ENCODE measurements around the gene RAB6B. TPM values are rescaled to one million over a fixed set of nuclear protein-coding genes. Genes with fewer than 3 reads are reported as not detected.

Gene RAB6B
- total and polyA plus RNA-seq, 2 experiments from 2014 or later = 1.2 to 3.9 TPM

- TF ChIP-seq ZNF462 (CRISPR knock-in tag; IDR thresholded peaks at IDR 0.05) = no peak
- TF ChIP-seq ZNF114 (CRISPR knock-in tag; IDR thresholded peaks at IDR 0.05) = no peak
Measured at GRCh38 chr3:133803469-133803868, 92.2 kb downstream of the RAB6B start (continued).

GRCh38 chr3:133799794-133800585 is 95.7 kb downstream of the RAB6B start:
- Mint-ChIP-seq H3K27ac (no peak overlapping the region), H3K4me1 (peaks cover 2% of the 10 kb centered on the region; the same call in 2 of the 3 replicates), H3K27me3 (ENCODE audit: insufficient read depth, low read depth, poor library complexity) (no peaks in the 10 kb centered on the region), H3K9me3 (peaks cover 14% of the 10 kb centered on the region), H3K4me3 (no peak overlapping the region), H3K36me3 (ENCODE audit: low read depth) (peaks cover 8% of the 10 kb centered on the region; the same call in 2 of the 3 replicates)
- no peak for TF ChIP-seq ZNF331 (CRISPR knock-in tag; IDR thresholded peaks at IDR 0.05; ENCODE audit: low read depth)
- no peak for TF ChIP-seq REST (IDR thresholded peaks at IDR 0.05; ENCODE audit: unreplicated experiment)
- no peak for TF ChIP-seq JUNB (IDR thresholded peaks at IDR 0.05; ENCODE audit: unreplicated experiment)
- no peak for TF ChIP-seq EZH2 (IDR thresholded peaks at IDR 0.05; ENCODE audit: low read depth, unreplicated experiment)
- TF ChIP-seq STAT1 (IDR thresholded peaks at IDR 0.05; ENCODE audit: unreplicated experiment) = no peak
- H3K4me3 ChIP-seq = no peak overlapping the region
- H2AFZ ChIP-seq = no peak overlapping the region
- no peak overlapping the region for H3K4me2 ChIP-seq
- no peaks in the 10 kb centered on the region for H3K27me3 ChIP-seq (ENCODE audit: insufficient read depth)
- H3K36me3 ChIP-seq (ENCODE audit: insufficient read depth) = no peaks in the 10 kb centered on the region
- no peak overlapping the region for H3K27ac ChIP-seq (ENCODE audit: low read depth)
- no peaks in the 10 kb centered on the region for H3K79me2 ChIP-seq (replicated peaks; ENCODE audit: insufficient read depth)
- H4K20me1 ChIP-seq (replicated peaks; ENCODE audit: insufficient read depth) = no peaks in the 10 kb centered on the region
- no peaks in the 10 kb centered on the region for H3K4me1 ChIP-seq (ENCODE audit: insufficient read depth)
- ATAC-seq (no peak), DNase-seq (ENCODE audit: low spot score) (no peak)
- no peaks in the 10 kb centered on the region for H3F3A ChIP-seq (replicated peaks; ENCODE audit: low read depth)
- H3K9me2 ChIP-seq (ENCODE audit: insufficient read depth) = no peaks in the 10 kb centered on the region; the same call in none of the 2 replicates
